SU-DHL-6 (cell line): Measurements from ENCODE around the gene SLC39A5.

Experiments
- EZH2phosphoT487 ChIP-seq: fragments of 200-600 bp; sonication (generic), shearing (Covaris generic); conservative IDR thresholded peaks from 2 replicates; pipeline ENCODE4 v1.6.1; 2018; ENCODE audit warnings: mild to moderate bottlenecking, antibody characterized with exemption, low read length, moderate library complexity, mixed read lengths
- TF ChIP-seq, protein P1 (sequence below): fragments of 200-600 bp; sonication (generic); IDR thresholded peaks from one replicate; pipeline ENCODE4 v1.5.1; 2017; ENCODE audit warnings: antibody characterized with exemption, mild to moderate bottlenecking, low read length, moderate library complexity; ENCODE audit not compliant: insufficient read depth, poor library complexity, severe bottlenecking

DNA sequence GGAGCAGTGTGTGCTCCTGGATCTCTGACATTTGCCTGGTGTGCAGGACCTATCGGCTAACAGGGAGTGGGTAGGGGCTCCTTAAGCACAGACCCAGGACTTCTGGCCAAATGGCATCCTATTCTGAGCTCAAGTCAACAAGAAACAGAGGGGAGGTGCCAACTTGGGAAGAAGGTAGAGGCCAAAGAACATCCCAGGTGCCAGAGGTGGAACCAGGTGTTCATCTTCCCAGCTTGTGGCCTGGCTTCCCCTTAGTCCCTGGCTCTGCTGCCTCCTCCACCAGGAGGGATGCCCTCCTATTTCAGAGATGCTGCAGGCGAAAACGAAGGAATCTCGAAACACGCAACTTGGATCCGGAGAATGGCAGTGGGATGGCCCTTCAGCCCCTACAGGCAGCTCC, 6.2 kb downstream of the SLC39A5 start:
- TF ChIP-seq, protein P1, sequence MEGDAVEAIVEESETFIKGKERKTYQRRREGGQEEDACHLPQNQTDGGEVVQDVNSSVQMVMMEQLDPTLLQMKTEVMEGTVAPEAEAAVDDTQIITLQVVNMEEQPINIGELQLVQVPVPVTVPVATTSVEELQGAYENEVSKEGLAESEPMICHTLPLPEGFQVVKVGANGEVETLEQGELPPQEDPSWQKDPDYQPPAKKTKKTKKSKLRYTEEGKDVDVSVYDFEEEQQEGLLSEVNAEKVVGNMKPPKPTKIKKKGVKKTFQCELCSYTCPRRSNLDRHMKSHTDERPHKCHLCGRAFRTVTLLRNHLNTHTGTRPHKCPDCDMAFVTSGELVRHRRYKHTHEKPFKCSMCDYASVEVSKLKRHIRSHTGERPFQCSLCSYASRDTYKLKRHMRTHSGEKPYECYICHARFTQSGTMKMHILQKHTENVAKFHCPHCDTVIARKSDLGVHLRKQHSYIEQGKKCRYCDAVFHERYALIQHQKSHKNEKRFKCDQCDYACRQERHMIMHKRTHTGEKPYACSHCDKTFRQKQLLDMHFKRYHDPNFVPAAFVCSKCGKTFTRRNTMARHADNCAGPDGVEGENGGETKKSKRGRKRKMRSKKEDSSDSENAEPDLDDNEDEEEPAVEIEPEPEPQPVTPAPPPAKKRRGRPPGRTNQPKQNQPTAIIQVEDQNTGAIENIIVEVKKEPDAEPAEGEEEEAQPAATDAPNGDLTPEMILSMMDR = no peak
- TF ChIP-seq EZH2phosphoT487 = no peak
